ENCODE results near the gene MED14. TPM values are rescaled to one million over a fixed set of nuclear protein-coding genes. Genes with fewer than 3 reads are reported as not detected.
"Not testable (repeated sequence)": the region's sequence is repeated elsewhere in the genome, so short reads cannot be mapped to it uniquely, and the experiment has no call there.

Gene MED14
- polyA plus RNA-seq, 6 donors from 2014 or later, result 9.2 to 23.6 (median 15.2) TPM

GRCh38 chrX:40755291-40756249 lies 20.2 kb upstream of the MED14 start:
- DNase-seq (no peak), ATAC-seq (ENCODE audit: low read depth in 2 of 2) (no peak)
- H3K36me3 Mint-ChIP-seq, result no peaks in the 10 kb centered on the region
- H3K4me3 Mint-ChIP-seq, result no peak overlapping the region
- peaks cover 7 to 9% (median 8%) of the 10 kb centered on the region in 3 donors for H3K4me1 Mint-ChIP-seq
- H3K9me3 Mint-ChIP-seq, result peaks cover 0 to 10% (median 3%) of the 10 kb centered on the region in 7 donors
- H3K27ac Mint-ChIP-seq, result peak overlapping the region in 1 of 6 donors; percentile 37
- H3K27me3 Mint-ChIP-seq, result peaks cover 0 to 23% (median 0%) of the 10 kb centered on the region in 3 donors

- Mint-ChIP-seq H3K9me3 (peaks cover 0 to 10% (median 3%) of the 10 kb centered on the region in 7 donors), H3K27me3 (peaks cover 0 to 28% (median 0%) of the 10 kb centered on the region in 3 donors), H3K36me3 (no peaks in the 10 kb centered on the region), H3K27ac (peak overlapping the region; percentile 46 to 94 (median 88)), H3K4me3 (peak overlapping the region in 7 of 8 donors; percentile 10 to 82 (median 58)), H3K4me1 (peaks cover 15 to 30% (median 22%) of the 10 kb centered on the region in 3 donors)
- peak; percentile 98 for ATAC-seq (ENCODE audit: low read depth in 2 of 2)
- peak; percentile 68 for DNase-seq
Measured at GRCh38 chrX:40749681-40750494, 14.5 kb upstream of the MED14 start.

GRCh38 chrX:40748977-40749376 lies 13.6 kb upstream of the MED14 start:
- Mint-ChIP-seq H3K27me3 (peaks cover 0 to 25% (median 0%) of the 10 kb centered on the region in 3 donors), H3K27ac (peak overlapping the region; percentile 69 to 94 (median 88)), H3K9me3 (peaks cover 0 to 10% (median 3%) of the 10 kb centered on the region in 7 donors), H3K4me1 (peaks cover 15 to 30% (median 22%) of the 10 kb centered on the region in 3 donors), H3K4me3 (peak overlapping the region in 5 of 8 donors; percentile 10 to 82 (median 56)), H3K36me3 (no peaks in the 10 kb centered on the region)
- no peak for ATAC-seq (ENCODE audit: low read depth in 2 of 2)
- DNase-seq, result no peak

- Mint-ChIP-seq H3K36me3 (no peaks in the 10 kb centered on the region), H3K27ac (peak overlapping the region in 1 of 6 donors; percentile 58), H3K4me3 (no peak overlapping the region), H3K4me1 (peaks cover 15 to 30% (median 22%) of the 10 kb centered on the region in 3 donors), H3K27me3 (peaks cover 0 to 28% (median 0%) of the 10 kb centered on the region in 3 donors), H3K9me3 (peaks cover 0 to 4% (median 0%) of the 10 kb centered on the region in 7 donors)
- ATAC-seq (ENCODE audit: low read depth in 2 of 2) (no peak), DNase-seq (no peak)
Measured at GRCh38 chrX:40746521-40746920, 11.2 kb upstream of the MED14 start.

GRCh38 chrX:40736170-40736505 lies 796 bp upstream of the MED14 start:
- Mint-ChIP-seq H3K36me3 (peaks cover 0 to 4% of the 10 kb centered on the region in 2 donors), H3K4me1 (peaks cover 22 to 46% (median 37%) of the 10 kb centered on the region in 3 donors), H3K9me3 (no peaks in the 10 kb centered on the region), H3K27me3 (peaks cover 0 to 2% (median 0%) of the 10 kb centered on the region in 3 donors), H3K4me3 (peak overlapping the region; percentile 88 to 98 (median 96)), H3K27ac (peak overlapping the region; percentile 97 to 100 (median 98))
- ATAC-seq (ENCODE audit: low read depth in 2 of 2) (no peak), DNase-seq (no peak)

- Mint-ChIP-seq H3K36me3 (peaks cover 0 to 4% of the 10 kb centered on the region in 2 donors), H3K27ac (peak overlapping the region; percentile 47 to 97 (median 96)), H3K27me3 (no peaks in the 10 kb centered on the region), H3K4me3 (peak overlapping the region; percentile 79 to 96 (median 93)), H3K9me3 (no peaks in the 10 kb centered on the region), H3K4me1 (peaks cover 32 to 58% (median 48%) of the 10 kb centered on the region in 3 donors)
- ATAC-seq (ENCODE audit: low read depth in 2 of 2) (peak; percentile 11), DNase-seq (no peak)
Measured at GRCh38 chrX:40734971-40735324, 394 bp downstream of the MED14 start.

- no peak for DNase-seq
- no peak for ATAC-seq (ENCODE audit: low read depth in 2 of 2)
- peaks cover 0 to 4% of the 10 kb centered on the region in 2 donors for H3K36me3 Mint-ChIP-seq
- peak overlapping the region; percentile 30 to 96 (median 92) for H3K4me3 Mint-ChIP-seq
- H3K27me3 Mint-ChIP-seq, result no peaks in the 10 kb centered on the region
- no peaks in the 10 kb centered on the region for H3K9me3 Mint-ChIP-seq
- H3K27ac Mint-ChIP-seq, result peak overlapping the region in 5 of 6 donors; percentile 64 to 97 (median 81)
- H3K4me1 Mint-ChIP-seq, result peaks cover 40 to 68% (median 50%) of the 10 kb centered on the region in 3 donors
Measured at GRCh38 chrX:40733706-40734105, 1.6 kb downstream of the MED14 start.

- H3K9me3 Mint-ChIP-seq; H3K27me3 Mint-ChIP-seq; ATAC-seq (ENCODE audit: low read depth in 2 of 2); DNase-seq: not testable (repeated sequence)
- peaks cover 0 to 11% of the 10 kb centered on the region in 2 donors for H3K36me3 Mint-ChIP-seq
- peaks cover 40 to 78% (median 48%) of the 10 kb centered on the region in 3 donors for H3K4me1 Mint-ChIP-seq
- peak overlapping the region in 6 of 8 donors; percentile 3 to 74 (median 53) for H3K4me3 Mint-ChIP-seq
- H3K27ac Mint-ChIP-seq, result peak overlapping the region; percentile 3 to 90 (median 60)
Measured at GRCh38 chrX:40732499-40732898, 2.8 kb downstream of the MED14 start.

GRCh38 chrX:40729598-40730584 lies 5.5 kb downstream of the MED14 start:
- peak overlapping the region; percentile 41 to 94 (median 85) for H3K27ac Mint-ChIP-seq
- no peaks in the 10 kb centered on the region for H3K9me3 Mint-ChIP-seq
- no peaks in the 10 kb centered on the region for H3K27me3 Mint-ChIP-seq
- H3K36me3 Mint-ChIP-seq, result peaks cover 7 to 26% of the 10 kb centered on the region in 2 donors
- peak overlapping the region in 7 of 8 donors; percentile 21 to 73 (median 55) for H3K4me3 Mint-ChIP-seq
- DNase-seq, result peak; percentile 28
- peak; percentile 49 to 57 for ATAC-seq (ENCODE audit: low read depth in 2 of 2)
- peaks cover 40 to 72% (median 42%) of the 10 kb centered on the region in 3 donors for H3K4me1 Mint-ChIP-seq

- peak overlapping the region in 4 of 6 donors; percentile 8 to 41 (median 20) for H3K27ac Mint-ChIP-seq
- H3K4me3 Mint-ChIP-seq, result no peak overlapping the region
- no peaks in the 10 kb centered on the region for H3K9me3 Mint-ChIP-seq
- H3K36me3 Mint-ChIP-seq, result peaks cover 26 to 29% of the 10 kb centered on the region in 2 donors
- no peaks in the 10 kb centered on the region for H3K27me3 Mint-ChIP-seq
- peaks cover 25 to 51% (median 28%) of the 10 kb centered on the region in 3 donors for H3K4me1 Mint-ChIP-seq
- ATAC-seq (ENCODE audit: low read depth in 2 of 2), result no peak
- no peak for DNase-seq
Measured at GRCh38 chrX:40727581-40728252, 7.6 kb downstream of the MED14 start.

GRCh38 chrX:40727093-40727492 lies 8.2 kb downstream of the MED14 start:
- ATAC-seq (ENCODE audit: low read depth in 2 of 2) (no peak), DNase-seq (no peak)
- Mint-ChIP-seq H3K4me3 (peak overlapping the region in 1 of 8 donors; percentile 16), H3K27me3 (no peaks in the 10 kb centered on the region), H3K4me1 (peaks cover 24 to 45% (median 25%) of the 10 kb centered on the region in 3 donors), H3K27ac (peak overlapping the region in 2 of 6 donors; percentile 28 to 41), H3K36me3 (peaks cover 26 to 32% of the 10 kb centered on the region in 2 donors), H3K9me3 (no peaks in the 10 kb centered on the region)
